Testis (tissue), 2 donors: ENCODE results near the gene TUFT1.

ENCODE experiments used
- POLR2A ChIP-seq: fragments of 450-650 bp; IDR thresholded peaks from one replicate; pipeline ENCODE4 v1.6.1; 2017; ENCODE audit warnings: antibody characterized with exemption, mild to moderate bottlenecking, moderate library complexity
- TF ChIP-seq, protein P1 (sequence below), 3 experiments: fragments of 450-650 bp in 2 of 3; fragments of 200-600 bp in 1 of 3; sonication (generic) in 1 of 3; IDR thresholded peaks; one replicate each; pipeline ENCODE4 v1.5.1; 2016 to 2019; ENCODE audit warnings: antibody characterized with exemption in 3 of 3, mild to moderate bottlenecking in 2 of 3, moderate library complexity in 1 of 3

GRCh38 chr1:151533870-151534269 lies 6.2 kb upstream of the TUFT1 start:
- TF ChIP-seq, protein P1, sequence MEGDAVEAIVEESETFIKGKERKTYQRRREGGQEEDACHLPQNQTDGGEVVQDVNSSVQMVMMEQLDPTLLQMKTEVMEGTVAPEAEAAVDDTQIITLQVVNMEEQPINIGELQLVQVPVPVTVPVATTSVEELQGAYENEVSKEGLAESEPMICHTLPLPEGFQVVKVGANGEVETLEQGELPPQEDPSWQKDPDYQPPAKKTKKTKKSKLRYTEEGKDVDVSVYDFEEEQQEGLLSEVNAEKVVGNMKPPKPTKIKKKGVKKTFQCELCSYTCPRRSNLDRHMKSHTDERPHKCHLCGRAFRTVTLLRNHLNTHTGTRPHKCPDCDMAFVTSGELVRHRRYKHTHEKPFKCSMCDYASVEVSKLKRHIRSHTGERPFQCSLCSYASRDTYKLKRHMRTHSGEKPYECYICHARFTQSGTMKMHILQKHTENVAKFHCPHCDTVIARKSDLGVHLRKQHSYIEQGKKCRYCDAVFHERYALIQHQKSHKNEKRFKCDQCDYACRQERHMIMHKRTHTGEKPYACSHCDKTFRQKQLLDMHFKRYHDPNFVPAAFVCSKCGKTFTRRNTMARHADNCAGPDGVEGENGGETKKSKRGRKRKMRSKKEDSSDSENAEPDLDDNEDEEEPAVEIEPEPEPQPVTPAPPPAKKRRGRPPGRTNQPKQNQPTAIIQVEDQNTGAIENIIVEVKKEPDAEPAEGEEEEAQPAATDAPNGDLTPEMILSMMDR (IDR thresholded peaks at IDR 0.05) = no peak
- TF ChIP-seq POLR2A = no peak
